T-helper 1 cell treated with Interleukin-12 subunit alpha and Interleukin-12 subunit beta and Interleukin-4 antibody, amounts not matched to agents 30 μg/mL and 1 μg/mL, for 36 hours (primary cell): Measurements from ENCODE around the gene SCO2.

Source experiments
- H3K27ac Mint-ChIP-seq: one replicate; pipeline ENCODE4 v1.8.0; 2021; ENCODE audit warnings: mild to moderate bottlenecking, mixed read lengths
- H3K27me3 Mint-ChIP-seq: one replicate; pipeline ENCODE4 v1.8.0; 2021; ENCODE audit warnings: low read depth, mixed read lengths
- H3K36me3 Mint-ChIP-seq: one replicate; pipeline ENCODE4 v1.8.0; 2021; ENCODE audit warnings: low read depth, mixed read lengths
- H3K4me1 Mint-ChIP-seq: one replicate; pipeline ENCODE4 v1.8.0; 2021; ENCODE audit warnings: low read depth, mixed read lengths
- H3K4me3 Mint-ChIP-seq: one replicate; pipeline ENCODE4 v1.8.0; 2021; ENCODE audit warnings: mild to moderate bottlenecking, moderate library complexity, mixed read lengths
- H3K9me3 Mint-ChIP-seq: one replicate; pipeline ENCODE4 v1.8.0; 2021; ENCODE audit warnings: mixed read lengths

SCO2 gene

GRCh38 chr22:50489363-50490243 lies 35.8 kb downstream of the SCO2 start:
- Mint-ChIP-seq H3K9me3 (no peaks in the 10 kb centered on the region), H3K4me3 (no peak overlapping the region), H3K36me3 (no peaks in the 10 kb centered on the region), H3K27me3 (no peaks in the 10 kb centered on the region), H3K27ac (no peak overlapping the region), H3K4me1 (peaks cover 10% of the 10 kb centered on the region)

- H3K4me3 Mint-ChIP-seq: no peak overlapping the region
- H3K9me3 Mint-ChIP-seq: no peaks in the 10 kb centered on the region
- peaks cover 10% of the 10 kb centered on the region for H3K4me1 Mint-ChIP-seq
- H3K27me3 Mint-ChIP-seq: no peaks in the 10 kb centered on the region
- no peaks in the 10 kb centered on the region for H3K36me3 Mint-ChIP-seq
- no peak overlapping the region for H3K27ac Mint-ChIP-seq
These were observed 36.5 kb downstream of the SCO2 start for GRCh38 chr22:50488886-50489285.

- no peaks in the 10 kb centered on the region for H3K36me3 Mint-ChIP-seq
- peaks cover 10% of the 10 kb centered on the region for H3K4me1 Mint-ChIP-seq
- no peaks in the 10 kb centered on the region for H3K27me3 Mint-ChIP-seq
- H3K4me3 Mint-ChIP-seq: no peak overlapping the region
- H3K9me3 Mint-ChIP-seq: no peaks in the 10 kb centered on the region
- no peak overlapping the region for H3K27ac Mint-ChIP-seq
These were observed 37.3 kb downstream of the SCO2 start for GRCh38 chr22:50488006-50488677.

GRCh38 chr22:50487290-50488005 lies 38.0 kb downstream of the SCO2 start:
- H3K4me3 Mint-ChIP-seq: no peak overlapping the region
- H3K27ac Mint-ChIP-seq: no peak overlapping the region
- H3K9me3 Mint-ChIP-seq: no peaks in the 10 kb centered on the region
- H3K27me3 Mint-ChIP-seq: no peaks in the 10 kb centered on the region
- H3K4me1 Mint-ChIP-seq: peaks cover 10% of the 10 kb centered on the region
- H3K36me3 Mint-ChIP-seq: no peaks in the 10 kb centered on the region

GRCh38 chr22:50486561-50487289 lies 38.7 kb downstream of the SCO2 start, which contains the start of gene MIOX:
Gene MIOX (plus strand): TSS chr22:50486859. CDS start chr22:50486898, 39 bp downstream.
- H3K4me1 Mint-ChIP-seq: peaks cover 10% of the 10 kb centered on the region
- peak within 1 kb of the TSS; percentile 16 for H3K4me3 Mint-ChIP-seq
- no peaks in the 10 kb centered on the region for H3K36me3 Mint-ChIP-seq
- H3K27ac Mint-ChIP-seq: no peak within 1 kb of the TSS
- H3K9me3 Mint-ChIP-seq: no peaks in the 10 kb centered on the region
- H3K27me3 Mint-ChIP-seq: no peaks in the 10 kb centered on the region

- Mint-ChIP-seq H3K9me3 (no peaks in the 10 kb centered on the region), H3K4me1 (peaks cover 4% of the 10 kb centered on the region), H3K4me3 (no peak overlapping the region), H3K27ac (no peak overlapping the region), H3K27me3 (no peaks in the 10 kb centered on the region), H3K36me3 (no peaks in the 10 kb centered on the region)
These were observed 39.9 kb downstream of the SCO2 start for GRCh38 chr22:50485221-50486131.

- Mint-ChIP-seq H3K4me3 (no peak overlapping the region), H3K27ac (no peak overlapping the region), H3K27me3 (peaks cover 11% of the 10 kb centered on the region), H3K36me3 (no peaks in the 10 kb centered on the region), H3K4me1 (peaks cover 7% of the 10 kb centered on the region), H3K9me3 (no peaks in the 10 kb centered on the region)
These were observed 41.2 kb downstream of the SCO2 start for GRCh38 chr22:50483977-50484853.

- no peak overlapping the region for H3K27ac Mint-ChIP-seq
- peaks cover 7% of the 10 kb centered on the region for H3K4me1 Mint-ChIP-seq
- no peaks in the 10 kb centered on the region for H3K36me3 Mint-ChIP-seq
- no peaks in the 10 kb centered on the region for H3K9me3 Mint-ChIP-seq
- H3K27me3 Mint-ChIP-seq: peaks cover 14% of the 10 kb centered on the region
- H3K4me3 Mint-ChIP-seq: no peak overlapping the region
These were observed 41.8 kb downstream of the SCO2 start for GRCh38 chr22:50483556-50483955.

GRCh38 chr22:50483106-50483505 lies 42.3 kb downstream of the SCO2 start:
- Mint-ChIP-seq H3K9me3 (no peaks in the 10 kb centered on the region), H3K27me3 (peaks cover 16% of the 10 kb centered on the region), H3K4me1 (peaks cover 7% of the 10 kb centered on the region), H3K36me3 (no peaks in the 10 kb centered on the region), H3K27ac (no peak overlapping the region), H3K4me3 (peak overlapping the region; percentile 28)

- no peak overlapping the region for H3K27ac Mint-ChIP-seq
- H3K36me3 Mint-ChIP-seq: no peaks in the 10 kb centered on the region
- peaks cover 7% of the 10 kb centered on the region for H3K4me1 Mint-ChIP-seq
- peaks cover 16% of the 10 kb centered on the region for H3K27me3 Mint-ChIP-seq
- H3K9me3 Mint-ChIP-seq: no peaks in the 10 kb centered on the region
- H3K4me3 Mint-ChIP-seq: peak overlapping the region; percentile 75
These were observed 43.0 kb downstream of the SCO2 start for GRCh38 chr22:50482107-50483074.

- no peaks in the 10 kb centered on the region for H3K36me3 Mint-ChIP-seq
- H3K27ac Mint-ChIP-seq: peak within 1 kb of the TSS; percentile 55
- peaks cover 11% of the 10 kb centered on the region for H3K4me1 Mint-ChIP-seq
- peak within 1 kb of the TSS; percentile 75 for H3K4me3 Mint-ChIP-seq
- no peaks in the 10 kb centered on the region for H3K9me3 Mint-ChIP-seq
- peaks cover 16% of the 10 kb centered on the region for H3K27me3 Mint-ChIP-seq
These were observed 43.8 kb downstream of the SCO2 start, which contains the start of gene ADM2 for GRCh38 chr22:50481440-50482106. Gene ADM2 (plus strand): TSS chr22:50481543. CDS start chr22:50481848, 305 bp downstream.
